A549 (cell line): ENCODE data around the gene KMT2D.

ENCODE experiments used
- KDM1A ChIP-seq: fragments of 200-600 bp; sonication (generic); IDR thresholded peaks from 2 replicates; pipeline ENCODE4 v1.6.1; 2016; ENCODE audit warnings: low read depth, mild to moderate bottlenecking
- POLR2A ChIP-seq: IDR thresholded peaks from 2 replicates; pipeline ENCODE4 v1.6.1; 2012; ENCODE audit warnings: mild to moderate bottlenecking, low read length
- TF ChIP-seq, protein P1 (sequence below): fragments of >200 bp; sonication (Bioruptor Twin); formaldehyde crosslinking; IDR thresholded peaks from 3 replicates; pipeline ENCODE4 v1.6.1; 2016
- TF ChIP-seq, protein P2 (sequence below): fragments of 200-600 bp; sonication (generic); IDR thresholded peaks from 2 replicates; pipeline ENCODE4 v1.6.1; 2016; ENCODE audit warnings: antibody characterized with exemption, mild to moderate bottlenecking, moderate library complexity
- TF ChIP-seq, protein P3 (sequence below): fragments of >200 bp; sonication (Bioruptor Twin); formaldehyde crosslinking; IDR thresholded peaks from 3 replicates; pipeline ENCODE4 v1.5.1; 2016

DNA sequence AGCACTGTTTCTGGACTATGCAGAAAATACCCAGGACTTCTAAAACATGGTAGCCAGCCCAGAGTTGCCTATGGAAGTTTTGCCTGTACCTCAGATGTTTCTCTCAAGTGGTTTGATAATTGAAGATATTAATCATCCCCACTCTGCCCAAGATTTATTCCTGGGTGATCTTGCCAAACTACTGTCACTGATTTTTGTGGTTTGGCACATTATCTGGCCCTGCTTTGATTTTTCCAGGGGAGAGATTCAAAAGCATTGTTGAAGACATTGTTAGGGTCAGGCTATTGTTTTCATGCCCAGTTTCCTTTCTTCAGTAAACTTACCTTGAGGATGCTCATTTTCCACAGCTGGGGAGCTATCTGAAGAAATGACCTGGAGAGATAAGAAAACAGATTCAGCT, 47.9 kb downstream of the KMT2D start:
- no peak for TF ChIP-seq KDM1A
- TF ChIP-seq, protein P1, sequence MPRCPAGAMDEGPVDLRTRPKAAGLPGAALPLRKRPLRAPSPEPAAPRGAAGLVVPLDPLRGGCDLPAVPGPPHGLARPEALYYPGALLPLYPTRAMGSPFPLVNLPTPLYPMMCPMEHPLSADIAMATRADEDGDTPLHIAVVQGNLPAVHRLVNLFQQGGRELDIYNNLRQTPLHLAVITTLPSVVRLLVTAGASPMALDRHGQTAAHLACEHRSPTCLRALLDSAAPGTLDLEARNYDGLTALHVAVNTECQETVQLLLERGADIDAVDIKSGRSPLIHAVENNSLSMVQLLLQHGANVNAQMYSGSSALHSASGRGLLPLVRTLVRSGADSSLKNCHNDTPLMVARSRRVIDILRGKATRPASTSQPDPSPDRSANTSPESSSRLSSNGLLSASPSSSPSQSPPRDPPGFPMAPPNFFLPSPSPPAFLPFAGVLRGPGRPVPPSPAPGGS = no peak
- TF ChIP-seq POLR2A = no peak
- TF ChIP-seq, protein P2, sequence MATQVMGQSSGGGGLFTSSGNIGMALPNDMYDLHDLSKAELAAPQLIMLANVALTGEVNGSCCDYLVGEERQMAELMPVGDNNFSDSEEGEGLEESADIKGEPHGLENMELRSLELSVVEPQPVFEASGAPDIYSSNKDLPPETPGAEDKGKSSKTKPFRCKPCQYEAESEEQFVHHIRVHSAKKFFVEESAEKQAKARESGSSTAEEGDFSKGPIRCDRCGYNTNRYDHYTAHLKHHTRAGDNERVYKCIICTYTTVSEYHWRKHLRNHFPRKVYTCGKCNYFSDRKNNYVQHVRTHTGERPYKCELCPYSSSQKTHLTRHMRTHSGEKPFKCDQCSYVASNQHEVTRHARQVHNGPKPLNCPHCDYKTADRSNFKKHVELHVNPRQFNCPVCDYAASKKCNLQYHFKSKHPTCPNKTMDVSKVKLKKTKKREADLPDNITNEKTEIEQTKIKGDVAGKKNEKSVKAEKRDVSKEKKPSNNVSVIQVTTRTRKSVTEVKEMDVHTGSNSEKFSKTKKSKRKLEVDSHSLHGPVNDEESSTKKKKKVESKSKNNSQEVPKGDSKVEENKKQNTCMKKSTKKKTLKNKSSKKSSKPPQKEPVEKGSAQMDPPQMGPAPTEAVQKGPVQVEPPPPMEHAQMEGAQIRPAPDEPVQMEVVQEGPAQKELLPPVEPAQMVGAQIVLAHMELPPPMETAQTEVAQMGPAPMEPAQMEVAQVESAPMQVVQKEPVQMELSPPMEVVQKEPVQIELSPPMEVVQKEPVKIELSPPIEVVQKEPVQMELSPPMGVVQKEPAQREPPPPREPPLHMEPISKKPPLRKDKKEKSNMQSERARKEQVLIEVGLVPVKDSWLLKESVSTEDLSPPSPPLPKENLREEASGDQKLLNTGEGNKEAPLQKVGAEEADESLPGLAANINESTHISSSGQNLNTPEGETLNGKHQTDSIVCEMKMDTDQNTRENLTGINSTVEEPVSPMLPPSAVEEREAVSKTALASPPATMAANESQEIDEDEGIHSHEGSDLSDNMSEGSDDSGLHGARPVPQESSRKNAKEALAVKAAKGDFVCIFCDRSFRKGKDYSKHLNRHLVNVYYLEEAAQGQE = no peak
- TF ChIP-seq, protein P3, sequence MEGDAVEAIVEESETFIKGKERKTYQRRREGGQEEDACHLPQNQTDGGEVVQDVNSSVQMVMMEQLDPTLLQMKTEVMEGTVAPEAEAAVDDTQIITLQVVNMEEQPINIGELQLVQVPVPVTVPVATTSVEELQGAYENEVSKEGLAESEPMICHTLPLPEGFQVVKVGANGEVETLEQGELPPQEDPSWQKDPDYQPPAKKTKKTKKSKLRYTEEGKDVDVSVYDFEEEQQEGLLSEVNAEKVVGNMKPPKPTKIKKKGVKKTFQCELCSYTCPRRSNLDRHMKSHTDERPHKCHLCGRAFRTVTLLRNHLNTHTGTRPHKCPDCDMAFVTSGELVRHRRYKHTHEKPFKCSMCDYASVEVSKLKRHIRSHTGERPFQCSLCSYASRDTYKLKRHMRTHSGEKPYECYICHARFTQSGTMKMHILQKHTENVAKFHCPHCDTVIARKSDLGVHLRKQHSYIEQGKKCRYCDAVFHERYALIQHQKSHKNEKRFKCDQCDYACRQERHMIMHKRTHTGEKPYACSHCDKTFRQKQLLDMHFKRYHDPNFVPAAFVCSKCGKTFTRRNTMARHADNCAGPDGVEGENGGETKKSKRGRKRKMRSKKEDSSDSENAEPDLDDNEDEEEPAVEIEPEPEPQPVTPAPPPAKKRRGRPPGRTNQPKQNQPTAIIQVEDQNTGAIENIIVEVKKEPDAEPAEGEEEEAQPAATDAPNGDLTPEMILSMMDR = no peak
